ENCODE data around the gene ZBTB32. TPM values are rescaled to one million over a fixed set of nuclear protein-coding genes. Genes with fewer than 3 reads are reported as not detected.

The ZBTB32 gene
- total and polyA plus RNA-seq, 2 of the 8 experiments (the other 6 are each of a cell fraction or from before 2014, with no cell fraction given): 0.11 to 0.50 TPM

DNA sequence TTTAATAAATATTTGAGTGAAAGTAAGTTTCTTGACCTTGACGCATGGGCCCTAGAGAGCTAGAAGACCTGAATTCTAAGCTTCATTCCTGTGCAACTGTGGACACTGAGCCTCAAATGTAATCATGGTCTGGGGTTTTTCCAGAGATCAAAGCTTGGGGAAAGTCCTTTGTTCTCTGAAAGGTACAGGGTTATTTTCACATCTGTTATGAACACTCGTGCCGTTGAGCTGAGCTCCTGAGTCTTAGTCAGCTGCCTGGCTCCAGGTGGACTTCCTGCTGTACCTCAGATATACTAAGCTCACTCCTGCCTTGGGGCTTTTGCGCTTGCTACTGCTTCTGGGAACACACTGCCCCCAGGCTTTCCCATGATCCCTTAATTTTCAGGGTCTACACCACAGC lies 7.5 kb upstream of the ZBTB32 start (continued):
- TF ChIP-seq ATF2 (IDR thresholded peaks at IDR 0.05; ENCODE audit: low read length) (no peak), POLR2A (IDR thresholded peaks at IDR 0.05; ENCODE audit: control extremely low read depth in 1 of 2, low read depth in 2 of 2, low read length in 2 of 2) (no peak)
